Stomach (tissue), 19 donors: Measurements from ENCODE around the gene BACE1-AS. TPM values are rescaled to one million over a fixed set of nuclear protein-coding genes. Genes with fewer than 3 reads are reported as not detected.

Experiments used
- DNase-seq, 2 donors: peaks; one replicate each; pipeline versions ENCODE4 v3.0.0 to v3.0.0-alpha.2; 2013 to 2019
- H3K27ac ChIP-seq, 5 donors: fragments of 200-600 bp in 4 of 5; sonication (generic) in 4 of 5; one replicate each; pipeline ENCODE4 v1.5.1; 2013 to 2019; ENCODE audit warnings: mild to moderate bottlenecking in 1 of 5, moderate library complexity in 1 of 5
- H3K27me3 ChIP-seq, 3 donors: fragments of 200-600 bp; sonication (generic); one replicate each; pipeline ENCODE4 v1.5.1; 2017 to 2019; ENCODE audit warnings: mixed run types in 1 of 3
- H3K36me3 ChIP-seq, 4 donors: fragments of 200-600 bp; sonication (generic); 1 replicate in 3 of 4; 2 replicates in 1 of 4; pipeline ENCODE4 v1.5.1; 2016 to 2019
- H3K4me1 ChIP-seq, 4 donors: fragments of 200-600 bp; sonication (generic); one replicate each; pipeline ENCODE4 v1.5.1; 2016 to 2019
- H3K4me3 ChIP-seq, 4 donors: fragments of 200-600 bp; sonication (generic) in 3 of 4; one replicate each; pipeline ENCODE4 v1.5.1; 2016 to 2019; ENCODE audit warnings: mild to moderate bottlenecking in 1 of 4
- H3K9me3 ChIP-seq, 4 donors: fragments of 200-600 bp; sonication (generic); one replicate each; pipeline ENCODE4 v1.5.1; 2016 to 2019
- CTCF ChIP-seq, 7 experiments: fragments of 450-650 bp in 4 of 7; fragments of 200-600 bp in 3 of 7; sonication (generic) in 3 of 7; IDR thresholded peaks; one replicate each; pipeline ENCODE4 v1.5.1; 2016 to 2019; ENCODE audit warnings: antibody characterized with exemption in 7 of 7, control low read depth in 2 of 7, mild to moderate bottlenecking in 1 of 7
- EP300 ChIP-seq: sonication (generic); formaldehyde crosslinking; IDR thresholded peaks from one replicate; pipeline ENCODE4 v1.6.1; 2017; ENCODE audit warnings: antibody characterized with exemption
- POLR2A ChIP-seq, 4 donors: fragments of 450-650 bp; IDR thresholded peaks; one replicate each; pipeline ENCODE4 v1.6.1; 2016; ENCODE audit warnings: antibody characterized with exemption in 4 of 4, control low read depth in 2 of 4, mild to moderate bottlenecking in 1 of 4, moderate library complexity in 1 of 4
- POLR2AphosphoS5 ChIP-seq, 3 donors: sonication (generic); formaldehyde crosslinking; IDR thresholded peaks; one replicate each; pipeline ENCODE4 v1.6.1; 2016; ENCODE audit warnings: antibody characterized with exemption in 3 of 3
- WGBS, 5 donors: extraction: QIAGEN DNeasy Blood & Tissue Kit in 3 of 5; methylation state at CpG; one replicate each; pipeline versions ENCODE4 v1.1.5 to v1.1.7; 2013 to 2018; 5-methylcytosine and 5-hydroxymethylcytosine counted together
- intact Hi-C: fragments of 100-400 bp; cut with DNase I; formaldehyde crosslinking; loops from one replicate; pipeline ENCODE4 v1.15.1; 2023; ENCODE audit warnings: low total_unique reads
- long read RNA-seq, 10 donors: transcript quantifications; one replicate each; lab custom pipeline, GENCODE V29; 2026
- polyA plus RNA-seq, 3 donors: library from polyadenylated mRNA; stranded (reverse); fragments of 200-250 nt; gene quantifications; one replicate each; pipeline ENCODE4 v1.2.3, GENCODE V29; 2013
- total RNA-seq, 5 donors: library from RNA; depleted of rRNA; stranded (reverse); fragments of >200 nt; gene quantifications; one replicate each; pipeline versions ENCODE4 v1.1.0 to v1.2.3, GENCODE V29; 2014 to 2016
- donor health status: healthy with polysubstance abuse.
- donor health status: Bipolar disorder and iron deficiency.
- donor health status: healthy.

BACE1-AS gene
- total RNA-seq (1 to 10 TPM; 1.8 to 7.6 (median 5.5) TPM), polyA plus RNA-seq (1 to 10 TPM; 1.5 to 8.0 (median 2.9) TPM)
- long read RNA-seq, donor 1, partial matches to known transcripts, result 0 of 1 reads
- long read RNA-seq, donor 1, other reads (novel, unspliced or antisense), result 0 of 1 reads
- long read RNA-seq, donor 2, transcript BACE1-AS-202 (1 exons, 774 nt), result major isoform, 8 of 8 reads
- long read RNA-seq, donor 2, partial matches to known transcripts, result 0 of 8 reads
- long read RNA-seq, donor 2, other reads (novel, unspliced or antisense), result 0 of 8 reads
- long read RNA-seq, donor 3, partial matches to known transcripts, result 0 of 4 reads
- long read RNA-seq, donor 3, other reads (novel, unspliced or antisense), result 0 of 4 reads
- long read RNA-seq, donor 4, result 0 reads
- long read RNA-seq, donor 5, transcript BACE1-AS-202 (1 exons, 774 nt), result major isoform, 5 of 5 reads
- long read RNA-seq, donor 5, partial matches to known transcripts, result 0 of 5 reads
- long read RNA-seq, donor 5, other reads (novel, unspliced or antisense), result 0 of 5 reads
- long read RNA-seq, donor 6, transcript BACE1-AS-202 (1 exons, 774 nt), result major isoform, 20 of 20 reads
- long read RNA-seq, donor 6, partial matches to known transcripts, result 0 of 20 reads
- long read RNA-seq, donor 6, other reads (novel, unspliced or antisense), result 0 of 20 reads
- long read RNA-seq, donor 7, partial matches to known transcripts, result 0 of 1 reads
- long read RNA-seq, donor 7, other reads (novel, unspliced or antisense), result 0 of 1 reads
- long read RNA-seq, donor 8, partial matches to known transcripts, result 0 of 3 reads
- long read RNA-seq, donor 8, other reads (novel, unspliced or antisense), result 0 of 3 reads
- long read RNA-seq, donor 9, transcript BACE1-AS-202 (1 exons, 774 nt), result major isoform, 7 of 7 reads
- long read RNA-seq, donor 9, partial matches to known transcripts, result 0 of 7 reads
- long read RNA-seq, donor 9, other reads (novel, unspliced or antisense), result 0 of 7 reads
- long read RNA-seq, donor 10, partial matches to known transcripts, result 0 of 4 reads
- long read RNA-seq, donor 10, other reads (novel, unspliced or antisense), result 0 of 4 reads

- WGBS, 5 donors, result 87 to 93% (median 91%) methylated on average over 8 of the region's 8 CpGs
- intact Hi-C loops, result no loop called here
- TF ChIP-seq POLR2AphosphoS5 (IDR thresholded peaks at IDR 0.05) (no peak), CTCF (IDR thresholded peaks at IDR 0.05) (no peak), EP300 (no peak), POLR2A (IDR thresholded peaks at IDR 0.05) (no peak)
- Histone ChIP-seq H3K4me1 (no peaks in the 10 kb centered on the region), H3K36me3 (peaks cover 33 to 94% (median 93%) of the 10 kb centered on the region in 4 donors), H3K9me3 (no peaks in the 10 kb centered on the region), H3K27ac (no peak within 1 kb of the TSS), H3K27me3 (no peaks in the 10 kb centered on the region), H3K4me3 (no peak within 1 kb of the TSS)
- DNase-seq, result no peak
Measured at GRCh38 chr11:117290809-117291396, at the start of gene BACE1-AS. TSS of gene BACE1-AS (plus strand) at chr11:117291346.

GRCh38 chr11:117248341-117248740 lies 42.8 kb upstream of the BACE1-AS start:
- Histone ChIP-seq H3K4me3 (no peak overlapping the region), H3K9me3 (no peaks in the 10 kb centered on the region), H3K27me3 (no peaks in the 10 kb centered on the region), H3K27ac (no peak overlapping the region), H3K4me1 (no peaks in the 10 kb centered on the region), H3K36me3 (peaks cover 45 to 86% (median 80%) of the 10 kb centered on the region in 4 donors)
- WGBS, 5 donors, result 93 to 96% (median 94%) methylated on average over 4 of the region's 4 CpGs
- no peak for DNase-seq
- intact Hi-C loops, result no loop called here
- no peak for TF ChIP-seq POLR2AphosphoS5 (IDR thresholded peaks at IDR 0.05)
- TF ChIP-seq CTCF (IDR thresholded peaks at IDR 0.05), result no peak
- TF ChIP-seq POLR2A (IDR thresholded peaks at IDR 0.05), result no peak
- no peak for TF ChIP-seq EP300

GRCh38 chr11:117249571-117249970 lies 41.6 kb upstream of the BACE1-AS start:
- TF ChIP-seq CTCF (IDR thresholded peaks at IDR 0.05) (no peak), EP300 (no peak), POLR2A (IDR thresholded peaks at IDR 0.05) (no peak)
- Histone ChIP-seq H3K27ac (no peak overlapping the region), H3K9me3 (no peaks in the 10 kb centered on the region), H3K4me1 (no peaks in the 10 kb centered on the region), H3K4me3 (no peak overlapping the region), H3K27me3 (no peaks in the 10 kb centered on the region), H3K36me3 (peaks cover 44 to 86% (median 80%) of the 10 kb centered on the region in 4 donors)
- intact Hi-C loops, result no loop called here
- WGBS, 5 donors, result 85 to 92% (median 86%) methylated on average over 4 of the region's 4 CpGs
- DNase-seq, result no peak

GRCh38 chr11:117251506-117251905 lies 39.6 kb upstream of the BACE1-AS start:
- Histone ChIP-seq H3K36me3 (peaks cover 26 to 85% (median 80%) of the 10 kb centered on the region in 4 donors), H3K9me3 (no peaks in the 10 kb centered on the region), H3K27me3 (no peaks in the 10 kb centered on the region), H3K4me1 (no peaks in the 10 kb centered on the region), H3K27ac (no peak overlapping the region), H3K4me3 (no peak overlapping the region)
- no peak for TF ChIP-seq CTCF (IDR thresholded peaks at IDR 0.05)
- no peak for TF ChIP-seq EP300
- TF ChIP-seq POLR2A (IDR thresholded peaks at IDR 0.05), result no peak
- TF ChIP-seq POLR2AphosphoS5 (IDR thresholded peaks at IDR 0.05), result no peak
- intact Hi-C loops, result no loop called here
- 94 to 96% (median 95%) methylated on average over 3 to 10 of the region's 10 CpGs for WGBS, 5 donors
- no peak for DNase-seq
